Measurements from ENCODE around the gene USP36.
"Not testable (repeated sequence)": the region's sequence is repeated elsewhere in the genome, so short reads cannot be mapped to it uniquely, and the experiment has no call there.

Gene USP36

GRCh38 chr17:78840780-78841611, at the start of gene USP36:
Gene USP36, minus strand, starts transcription at chr17:78840814. Its CDS starts 4,451 bp downstream, at chr17:78836363.
- DNase-seq (ENCODE audit: extremely low spot score), result peak; percentile 99
- ChIA-PET CTCF (interaction anchor here (1.2 kb wide), 1 partner anchor 9 kb away, joined by 3 read pairs; no protein-coding TSS in a partner anchor), POLR2A (no interaction called here)
- TF ChIP-seq CTCF (IDR thresholded peaks at IDR 0.05; ENCODE audit: control extremely low read depth, extremely low read depth, low read depth, missing control alignments), result no peak

- DNase-seq (ENCODE audit: extremely low spot score); POLR2A ChIA-PET: not testable (repeated sequence)
- CTCF ChIA-PET, result interaction anchor here (1.2 to 1.9 kb wide), 2 partner anchors 11 to 24 kb away, joined by 3 to 8 read pairs; no protein-coding TSS in a partner anchor
Observed at GRCh38 chr17:78890096-78890495, 49.5 kb upstream of the USP36 start.

GRCh38 chr17:78889531-78889930, 48.9 kb upstream of the USP36 start:
- peak; percentile 69 for DNase-seq (ENCODE audit: extremely low spot score)
- POLR2A ChIA-PET, result no interaction called here
- CTCF ChIA-PET, result interaction anchor here (1.2 to 1.9 kb wide), 2 partner anchors 11 to 24 kb away, joined by 3 to 8 read pairs; no protein-coding TSS in a partner anchor

GRCh38 chr17:78888941-78889518, 48.4 kb upstream of the USP36 start:
- ChIA-PET POLR2A (no interaction called here), CTCF (no interaction called here)
- TF ChIP-seq CTCF (IDR thresholded peaks at IDR 0.05; ENCODE audit: control extremely low read depth, extremely low read depth, low read depth, missing control alignments), result no peak
- no peak for DNase-seq (ENCODE audit: extremely low spot score)

More at GRCh38 chr17:78889531-78889930, 48.9 kb upstream of the USP36 start:
- no peak for TF ChIP-seq CTCF (IDR thresholded peaks at IDR 0.05; ENCODE audit: control extremely low read depth, extremely low read depth, low read depth, missing control alignments)

GRCh38 chr17:78886954-78887353, 46.3 kb upstream of the USP36 start:
- no peak for TF ChIP-seq CTCF (IDR thresholded peaks at IDR 0.05; ENCODE audit: control extremely low read depth, extremely low read depth, low read depth, missing control alignments)
- POLR2A ChIA-PET, result interaction anchor here (0.6 to 1.2 kb wide), 2 partner anchors 10 to 705 kb away, joined by 3 to 4 read pairs; no protein-coding TSS in a partner anchor
- no peak for DNase-seq (ENCODE audit: extremely low spot score)
- CTCF ChIA-PET, result interaction anchor here (0.9 to 3.3 kb wide), 4 partner anchors 12 to 202 kb away, joined by 3 to 13 read pairs (median 4); no protein-coding TSS in a partner anchor

GRCh38 chr17:78885956-78886355, 45.3 kb upstream of the USP36 start:
- no peak for TF ChIP-seq CTCF (IDR thresholded peaks at IDR 0.05; ENCODE audit: control extremely low read depth, extremely low read depth, low read depth, missing control alignments)
- CTCF ChIA-PET, result interaction anchor here (0.9 to 3.3 kb wide), 2 partner anchors 21 to 203 kb away, joined by 3 to 13 read pairs; no protein-coding TSS in a partner anchor
- POLR2A ChIA-PET, result interaction anchor here (1.2 kb wide), 1 partner anchor 9 kb away, joined by 3 read pairs; no protein-coding TSS in a partner anchor
- DNase-seq (ENCODE audit: extremely low spot score), result no peak

All from GM10248 (cell line).